Heart right ventricle (tissue), 16 donors: ENCODE results near the gene HTT. TPM values are rescaled to one million over a fixed set of nuclear protein-coding genes. Genes with fewer than 3 reads are reported as not detected.

Experiments used
- ATAC-seq, 8 donors: fragments of 200-7000 bp; cut with Tn5 transposase; one replicate each; pipeline ENCODE4 v1.9.1; 2020; ENCODE audit warnings: mild to moderate bottlenecking in 8 of 8, moderate library complexity in 8 of 8, moderate number of reproducible peaks in 1 of 8
- DNase-seq, 2 donors: peaks; one replicate each; pipeline ENCODE4 v3.0.0-alpha.2; 2020
- H3K27ac ChIP-seq, 10 donors: fragments of 200-600 bp; sonication (generic) in 2 of 10; one replicate each; pipeline versions ENCODE4 v1.5.0 to v1.8.0; 2020 to 2022; ENCODE audit warnings: mild to moderate bottlenecking in 3 of 10
- H3K27me3 ChIP-seq, 7 donors: fragments of 200-600 bp; one replicate each; pipeline ENCODE4 v1.8.0; 2021 to 2022; ENCODE audit warnings: mild to moderate bottlenecking in 2 of 7
- H3K36me3 ChIP-seq, 9 donors: fragments of 200-600 bp; sonication (generic) in 1 of 9; one replicate each; pipeline versions ENCODE4 v1.5.0 to v1.8.0; 2020 to 2022; ENCODE audit warnings: mild to moderate bottlenecking in 2 of 9
- H3K4me1 ChIP-seq, 9 donors: fragments of 200-600 bp; sonication (generic) in 1 of 9; one replicate each; pipeline versions ENCODE4 v1.5.0 to v1.8.0; 2020 to 2022; ENCODE audit warnings: mild to moderate bottlenecking in 4 of 9
- H3K4me3 ChIP-seq, 10 donors: fragments of 200-600 bp; sonication (generic) in 2 of 10; one replicate each; pipeline versions ENCODE4 v1.5.0 to v1.8.0; 2020 to 2022; ENCODE audit warnings: mild to moderate bottlenecking in 7 of 10, moderate library complexity in 2 of 10
- H3K9me3 ChIP-seq, 11 donors: fragments of 200-600 bp in 10 of 11; sonication (generic) in 2 of 11; one replicate each; pipeline versions ENCODE4 v1.5.0 to v1.8.0; 2013 to 2022; ENCODE audit warnings: mild to moderate bottlenecking in 2 of 11, control low read depth in 1 of 11, moderate library complexity in 1 of 11
- CTCF ChIP-seq, 9 donors: fragments of 200-600 bp; sonication (generic) in 2 of 9; IDR thresholded peaks; one replicate each; pipeline versions ENCODE4 v1.5.0 to v1.8.0; 2021 to 2022; ENCODE audit warnings: antibody characterized with exemption in 9 of 9, mild to moderate bottlenecking in 5 of 9, moderate library complexity in 1 of 9
- WGBS, 2 donors: extraction: QIAGEN DNeasy Blood & Tissue Kit; methylation state at CpG; one replicate each; pipeline ENCODE4 v1.1.7; 2013; ENCODE audit warnings: inconsistent platforms in 1 of 2; 5-methylcytosine and 5-hydroxymethylcytosine counted together
- intact Hi-C, 10 donors: fragments of 100-400 bp; cut with DNase I; formaldehyde crosslinking; loops; one replicate each; pipeline versions ENCODE4 v1.11.1 to v1.14.2; 2022
- polyA plus RNA-seq, 2 donors: library from polyadenylated mRNA; stranded (reverse); fragments of 200-250 nt; gene quantifications; one replicate each; pipeline ENCODE4 v1.2.3, GENCODE V29; 2013
- total RNA-seq, 10 donors: library from RNA; stranded (reverse); fragmentation: NEBNext Ultra II Directional in 3 of 10; extraction: Animal tissue kit (Norgen Biotek cat#: 25700) in 3 of 10; gene quantifications; one replicate each; pipeline versions ENCODE4 v1.2.1 to v1.2.4, GENCODE V29; 2021 to 2023
- donor health status: Arrhythmogenic right ventricular cardiomyopathy.
- donor health status: ischemic (EF 13 %, LVEDD 7.1; RV severe dilation, severe dysfunction).
- donor health status: healthy with polysubstance abuse.
- donor health status: DM: no; HTN: yes; CAD: no.
- donor health status: DM: no; HTN: no; CAD: no.
- donor health status: ischemic (EF 25% LVEDD 6.9; RV normal size, moderate dysfunction).
- donor health status: ischemic (EF 25% LVEDD 5.7; RV mildly dilated, moderate dysfunction).
- donor health status: healthy.
- donor health status: DM: yes; HTN: yes; CAD: no.
- donor health status: Ischemic cardiomyopathy.
- donor health status: ischemic (EF 35%, LVEDD 5.7; RV mildly dilated, moderate dysfunction).
- donor health status: nonischemic (EF 11% LVEDD 7.7; RV severe dilation, severe dysfunction).
- donor health status: DM: yes; HTN: yes; CAD: no.
- donor health status: PGD.
- donor health status: ischemic (EF 29% LVEDD 5.4; RV normal size, mild dysfunction).
- donor health status: nonischemic (EF 23%, LVEDD 6.1; RV moderate dilation, normal function).

Gene HTT
- total and polyA plus RNA-seq, 12 donors: 6.3 to 34.0 (median 24.1) TPM

DNA sequence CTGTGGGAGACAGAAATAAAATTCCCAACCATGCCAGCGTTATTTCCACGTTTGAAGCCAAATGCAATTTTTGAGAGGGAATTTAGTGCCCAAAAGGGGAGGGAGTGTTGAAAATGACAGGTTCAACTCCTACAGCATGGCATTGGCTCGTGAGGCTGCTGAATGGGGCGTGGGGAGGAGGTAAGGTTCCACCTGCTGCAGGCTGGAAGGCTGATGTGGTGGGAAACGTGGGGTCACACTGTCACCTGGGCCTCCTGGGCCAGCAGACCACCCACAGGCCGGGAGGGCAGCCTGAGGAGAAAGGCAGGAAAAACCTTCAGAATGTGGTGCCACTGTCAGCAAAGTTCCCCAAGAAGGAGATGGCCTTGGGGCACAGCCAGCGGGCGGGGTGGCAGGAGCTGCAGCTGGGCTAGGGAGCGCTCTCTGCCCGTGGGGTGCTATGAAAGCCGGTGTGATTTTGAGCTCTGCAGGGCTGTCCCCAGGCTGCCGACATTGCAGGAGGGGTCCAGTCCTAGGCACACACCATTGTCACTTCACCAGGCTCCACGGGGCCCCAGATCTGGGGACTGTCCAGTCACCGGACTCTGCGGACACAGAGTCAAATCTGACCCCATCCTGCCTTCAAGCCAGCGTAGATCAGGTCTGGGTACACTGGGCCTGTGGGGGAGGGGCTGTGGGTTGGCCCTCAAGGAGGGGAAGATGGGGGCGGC lies 194.1 kb downstream of the HTT start:
- whole genome bisulfite sequencing, 2 donors: 85 to 90% methylated on average over 17 of the region's 17 CpGs
- intact Hi-C loops: no loop called here
- DNase-seq (no peak), ATAC-seq (peak in 2 of 8 donors; percentile 10 to 38)
- H3K4me3 ChIP-seq: no peak overlapping the region
- TF ChIP-seq CTCF (IDR thresholded peaks at IDR 0.05): no peak
- no peaks in the 10 kb centered on the region for H3K36me3 ChIP-seq
- no peak overlapping the region for H3K27ac ChIP-seq
- H3K27me3 ChIP-seq: no peaks in the 10 kb centered on the region
- peaks cover 0 to 11% (median 0%) of the 10 kb centered on the region in 9 donors for H3K4me1 ChIP-seq
- peaks cover 0 to 10% (median 0%) of the 10 kb centered on the region in 11 donors for H3K9me3 ChIP-seq

DNA sequence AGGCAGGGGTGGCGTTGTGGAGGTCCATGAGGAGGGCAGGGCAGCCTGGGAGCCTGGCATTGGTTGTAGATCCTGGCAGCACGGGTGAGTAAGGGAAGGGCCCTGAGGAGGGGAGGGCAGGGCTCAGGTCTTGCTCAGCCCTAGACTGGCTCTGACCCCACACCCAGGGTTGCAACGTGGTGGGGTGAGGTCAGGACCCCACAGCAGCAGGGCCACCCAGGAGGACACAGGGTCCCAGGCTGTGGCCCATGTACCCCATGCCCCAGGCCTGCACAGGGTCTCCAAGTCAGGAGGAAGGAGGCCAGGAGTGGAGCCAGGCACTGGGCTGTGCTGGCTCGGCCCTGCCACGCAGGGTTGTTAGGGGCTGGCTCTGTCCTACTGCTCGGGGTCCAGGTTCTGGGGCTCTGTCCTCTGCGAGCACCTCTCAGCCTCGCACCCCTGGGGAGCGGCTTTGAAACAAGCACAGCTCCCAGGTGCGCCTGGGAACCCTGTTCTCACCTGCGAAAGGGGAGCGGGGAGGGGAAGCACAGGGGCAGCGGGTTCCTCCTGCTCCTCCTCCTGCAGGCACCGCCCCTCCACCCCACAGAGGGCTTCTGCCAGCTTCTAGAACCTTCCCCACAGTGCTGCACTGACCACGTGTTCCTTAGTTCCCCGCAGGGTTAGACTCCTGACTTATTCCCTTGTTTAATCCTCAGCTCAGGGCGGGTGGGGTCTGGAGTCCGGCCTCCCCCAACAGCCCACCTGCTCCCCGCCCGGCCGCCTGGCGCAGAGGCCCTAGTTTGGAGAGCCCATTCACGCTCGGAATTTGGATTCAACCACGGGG lies 194.8 kb downstream of the HTT start:
- H3K36me3 ChIP-seq: no peaks in the 10 kb centered on the region
- no peak overlapping the region for H3K4me3 ChIP-seq
- intact Hi-C loops: no loop called here
- DNase-seq (peak in 1 of 2 donors; percentile 8), ATAC-seq (peak; percentile 25 to 60 (median 34))
- H3K4me1 ChIP-seq: peaks cover 0 to 11% (median 0%) of the 10 kb centered on the region in 9 donors
- H3K27me3 ChIP-seq: no peaks in the 10 kb centered on the region
- H3K9me3 ChIP-seq: peaks cover 0 to 18% (median 0%) of the 10 kb centered on the region in 11 donors
- 74 to 79% methylated on average over 24 to 25 of the region's 25 CpGs for WGBS, 2 donors
- no peak for TF ChIP-seq CTCF (IDR thresholded peaks at IDR 0.05)
- H3K27ac ChIP-seq: peak overlapping the region in 7 of 10 donors; percentile 3 to 64 (median 35)

DNA sequence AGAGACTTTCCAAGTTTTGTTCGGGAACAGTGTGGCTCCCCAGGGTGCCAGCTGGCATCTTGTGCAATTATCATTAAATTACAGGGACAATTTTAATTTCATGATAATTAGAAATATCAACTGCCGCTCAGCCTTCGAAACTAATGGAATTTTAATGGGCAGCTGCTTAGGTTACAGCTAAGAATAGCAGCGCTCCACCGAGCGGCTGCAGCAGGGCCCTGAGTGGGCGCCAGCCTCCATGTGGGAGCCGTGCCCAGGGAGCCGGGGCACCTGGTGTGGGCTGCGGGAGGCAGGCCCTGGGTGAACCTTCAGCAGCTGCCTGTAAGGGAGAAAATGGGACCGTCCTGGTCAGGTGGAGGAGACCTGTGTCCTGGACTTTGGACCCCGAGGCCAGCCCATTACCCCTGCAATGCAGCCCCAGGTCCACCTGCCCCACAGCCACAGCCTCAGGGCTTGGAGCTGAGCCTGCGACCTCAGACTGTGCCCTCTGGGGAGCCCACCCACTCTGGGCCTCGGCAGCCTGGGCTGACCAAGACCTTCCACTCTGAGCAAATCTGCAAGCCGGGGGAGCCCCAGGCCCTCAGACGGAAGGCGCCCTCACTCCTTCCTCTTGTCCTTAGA lies 195.6 kb downstream of the HTT start:
- Histone ChIP-seq H3K9me3 (peaks cover 0 to 22% (median 0%) of the 10 kb centered on the region in 11 donors), H3K4me1 (peaks cover 0 to 11% (median 0%) of the 10 kb centered on the region in 9 donors), H3K27ac (peak overlapping the region in 7 of 10 donors; percentile 3 to 64 (median 35)), H3K27me3 (no peaks in the 10 kb centered on the region), H3K4me3 (no peak overlapping the region), H3K36me3 (no peaks in the 10 kb centered on the region)
- DNase-seq (peak; percentile 41 to 69), ATAC-seq (peak; percentile 91 to 98 (median 95))
- intact Hi-C loops: no loop called here
- no peak for TF ChIP-seq CTCF (IDR thresholded peaks at IDR 0.05)
- 57 to 64% methylated on average over 17 of the region's 17 CpGs for WGBS, 2 donors

DNA sequence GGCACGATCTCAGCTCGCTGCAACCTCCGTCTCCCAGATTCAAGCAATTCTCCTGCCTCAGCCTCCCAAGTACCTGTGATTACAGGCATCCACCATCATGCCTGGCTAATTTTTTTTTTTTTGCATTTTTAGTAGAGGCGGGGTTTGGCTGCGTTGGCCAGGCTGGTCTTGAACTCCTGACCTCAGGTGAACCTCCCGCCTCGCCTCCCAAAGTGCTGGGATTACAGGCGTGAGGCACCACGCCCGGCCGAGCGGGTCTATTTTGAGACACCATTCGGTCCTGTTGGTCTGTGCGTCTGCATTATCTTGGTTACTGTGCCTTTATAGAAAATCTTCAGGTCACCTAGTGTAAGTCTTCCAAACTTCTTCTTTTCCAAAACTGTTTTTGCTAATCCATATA lies 196.7 kb downstream of the HTT start:
- WGBS, 2 donors: 82% methylated on average over 14 of the region's 14 CpGs
- DNase-seq (no peak), ATAC-seq (no peak)
- Histone ChIP-seq H3K36me3 (no peaks in the 10 kb centered on the region), H3K27me3 (no peaks in the 10 kb centered on the region), H3K4me1 (peaks cover 0 to 11% (median 0%) of the 10 kb centered on the region in 9 donors), H3K4me3 (no peak overlapping the region), H3K9me3 (peaks cover 0 to 22% (median 0%) of the 10 kb centered on the region in 11 donors), H3K27ac (no peak overlapping the region)
- intact Hi-C loops: no loop called here
- TF ChIP-seq CTCF (IDR thresholded peaks at IDR 0.05): no peak
